SK-N-SH treated with all-trans-retinoic acid at 6 μM for 48 hours (cell line): ENCODE data around the gene PHB1.

Source experiments
- ATAC-seq: fragments of 200-7000 bp; cut with Tn5 transposase; 3 replicates; pipeline ENCODE4 v1.9.1; 2020; ENCODE audit warnings: mild to moderate bottlenecking, moderate library complexity
- ARNTL ChIP-seq: fragments of 450-650 bp; formaldehyde crosslinking; IDR thresholded peaks from 2 replicates; pipeline ENCODE4 v1.5.0; 2020; ENCODE audit warnings: low read depth, mild to moderate bottlenecking, moderate library complexity, borderline replicate concordance
- BACH2 ChIP-seq: fragments of 250-450 bp; sonication (Bioruptor Pico); IDR thresholded peaks from 2 replicates; pipeline ENCODE4 v1.9.0; 2021; ENCODE audit warnings: mild to moderate bottlenecking, borderline replicate concordance
- CSDC2 ChIP-seq: fragments of 250-450 bp; sonication (Bioruptor Pico); IDR thresholded peaks from 2 replicates; pipeline ENCODE4 v1.5.0; 2020; ENCODE audit warnings: mild to moderate bottlenecking, moderate library complexity
- ESRRG ChIP-seq: fragments of 250-450 bp; sonication (Bioruptor Pico); IDR thresholded peaks from 2 replicates; pipeline ENCODE4 v1.6.1; 2021; ENCODE audit warnings: mild to moderate bottlenecking
- ISL1 ChIP-seq: fragments of 250-450 bp; sonication (Bioruptor Pico); IDR thresholded peaks from 2 replicates; pipeline ENCODE4 v2.1.2; 2022; ENCODE audit warnings: mild to moderate bottlenecking, moderate library complexity
- OSR1 ChIP-seq: fragments of 250-450 bp; sonication (Bioruptor Pico); IDR thresholded peaks from 2 replicates; pipeline ENCODE4 v1.8.0; 2022; ENCODE audit warnings: moderate library complexity, mild to moderate bottlenecking, inconsistent platforms
- PPARA ChIP-seq: fragments of 250-450 bp; sonication (Bioruptor Pico); IDR thresholded peaks from 2 replicates; pipeline ENCODE4 v1.5.0; 2020; ENCODE audit warnings: mild to moderate bottlenecking, borderline replicate concordance
- RARB ChIP-seq: fragments of 250-450 bp; sonication (Bioruptor Pico); IDR thresholded peaks from 2 replicates; pipeline ENCODE4 v1.8.0; 2021; ENCODE audit warnings: mild to moderate bottlenecking, moderate library complexity
- SNAI2 ChIP-seq: fragments of 250-450 bp; sonication (Bioruptor Pico); IDR thresholded peaks from 2 replicates; pipeline ENCODE4 v1.5.0; 2020; ENCODE audit warnings: mild to moderate bottlenecking, moderate library complexity
- TCF4 ChIP-seq: fragments of 250-450 bp; sonication (Bioruptor Pico); IDR thresholded peaks from 2 replicates; pipeline ENCODE4 v1.8.0; 2021; ENCODE audit warnings: mild to moderate bottlenecking, moderate library complexity, borderline replicate concordance
- TOX ChIP-seq: fragments of 250-450 bp; sonication (Bioruptor Pico); IDR thresholded peaks from 2 replicates; pipeline ENCODE4 v1.8.0; 2021; ENCODE audit warnings: mild to moderate bottlenecking, moderate library complexity, borderline replicate concordance
- ZC3H10 ChIP-seq: fragments of 250-450 bp; sonication (Bioruptor Pico); IDR thresholded peaks from 2 replicates; pipeline ENCODE4 v1.5.1; 2021; ENCODE audit warnings: mild to moderate bottlenecking, moderate library complexity
- ZFP3 ChIP-seq: fragments of 250-450 bp; sonication (Bioruptor Pico); IDR thresholded peaks from 2 replicates; pipeline ENCODE4 v1.5.0; 2020; ENCODE audit warnings: mild to moderate bottlenecking, moderate library complexity
- ZFP30 ChIP-seq: fragments of 450-650 bp; formaldehyde crosslinking; IDR thresholded peaks from 2 replicates; pipeline ENCODE4 v1.5.0; 2022; ENCODE audit warnings: mild to moderate bottlenecking, moderate library complexity
- ZNF565 ChIP-seq: fragments of 450-650 bp; formaldehyde crosslinking; conservative IDR thresholded peaks from 2 replicates; pipeline ENCODE4 v1.5.0; 2020; ENCODE audit warnings: low read depth, mild to moderate bottlenecking, moderate library complexity
- ZNF70 ChIP-seq: fragments of 450-650 bp; formaldehyde crosslinking; IDR thresholded peaks from 2 replicates; pipeline ENCODE4 v1.5.0; 2020; ENCODE audit warnings: mild to moderate bottlenecking, moderate library complexity
- ZNF8 ChIP-seq: fragments of 450-650 bp; formaldehyde crosslinking; IDR thresholded peaks from 2 replicates; pipeline ENCODE4 v1.5.0; 2020; ENCODE audit warnings: mild to moderate bottlenecking, moderate library complexity
- TF ChIP-seq, protein P1 (sequence below): fragments of 250-450 bp; sonication (Bioruptor Pico); IDR thresholded peaks from 2 replicates; pipeline ENCODE4 v1.8.0; 2020; ENCODE audit warnings: mild to moderate bottlenecking, moderate library complexity, borderline replicate concordance
- TF ChIP-seq, protein P2 (sequence below): fragments of 250-450 bp; sonication (Bioruptor Pico); IDR thresholded peaks from 2 replicates; pipeline ENCODE4 v1.5.1; 2021; ENCODE audit warnings: mild to moderate bottlenecking, moderate library complexity
- TF ChIP-seq, protein P3 (sequence below): fragments of 250-450 bp; sonication (Bioruptor Pico); IDR thresholded peaks from 2 replicates; pipeline ENCODE4 v1.5.0; 2020; ENCODE audit warnings: mild to moderate bottlenecking, moderate library complexity
- TF ChIP-seq, protein P4 (sequence below): fragments of 250-450 bp; sonication (Bioruptor Pico); IDR thresholded peaks from 2 replicates; pipeline ENCODE4 v1.5.1; 2020; ENCODE audit warnings: low read depth, mild to moderate bottlenecking, moderate library complexity
- TF ChIP-seq, protein P5 (sequence below): fragments of 250-450 bp; sonication (Bioruptor Pico); IDR thresholded peaks from 2 replicates; pipeline ENCODE4 v1.8.0; 2021; ENCODE audit warnings: low read depth, mild to moderate bottlenecking, moderate library complexity, borderline replicate concordance

Gene PHB1

DNA sequence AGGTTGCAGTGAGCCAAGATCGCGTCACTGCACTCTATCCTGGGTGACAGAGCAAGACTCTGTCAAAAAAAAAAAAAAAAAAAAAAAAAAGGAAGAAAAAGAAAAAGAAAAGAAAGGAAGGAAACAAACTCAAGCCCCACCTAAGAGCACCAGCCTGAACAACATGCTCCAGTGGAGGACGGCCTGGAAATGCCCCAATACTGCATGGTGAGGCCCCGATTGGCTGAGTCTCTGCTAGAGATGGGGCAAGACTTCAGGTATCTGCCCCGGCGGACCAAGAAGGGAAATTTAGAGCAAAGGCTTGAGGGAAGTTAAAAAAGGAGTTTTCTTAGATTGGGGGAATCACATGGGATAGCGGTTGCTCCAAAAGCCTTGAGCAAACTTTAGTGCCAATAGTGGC lies 42.3 kb downstream of the PHB1 start:
- no peak; the same call in 2 of the 3 replicates for ATAC-seq
- TF ChIP-seq ZFP30 (no peak), ARNTL (CRISPR knock-in tag) (no peak), ESRRG (CRISPR knock-in tag) (no peak), CSDC2 (no peak), SNAI2 (no peak), TOX (CRISPR knock-in tag) (no peak), ISL1 (no peak), ZC3H10 (CRISPR knock-in tag) (no peak), ZNF565 (CRISPR knock-in tag) (no peak), ZNF70 (no peak), PPARA (CRISPR knock-in tag) (no peak), TCF4 (CRISPR knock-in tag) (no peak), BACH2 (CRISPR knock-in tag) (no peak), ZNF8 (no peak), RARB (CRISPR knock-in tag) (no peak), OSR1 (no peak)
- TF ChIP-seq, protein P1, sequence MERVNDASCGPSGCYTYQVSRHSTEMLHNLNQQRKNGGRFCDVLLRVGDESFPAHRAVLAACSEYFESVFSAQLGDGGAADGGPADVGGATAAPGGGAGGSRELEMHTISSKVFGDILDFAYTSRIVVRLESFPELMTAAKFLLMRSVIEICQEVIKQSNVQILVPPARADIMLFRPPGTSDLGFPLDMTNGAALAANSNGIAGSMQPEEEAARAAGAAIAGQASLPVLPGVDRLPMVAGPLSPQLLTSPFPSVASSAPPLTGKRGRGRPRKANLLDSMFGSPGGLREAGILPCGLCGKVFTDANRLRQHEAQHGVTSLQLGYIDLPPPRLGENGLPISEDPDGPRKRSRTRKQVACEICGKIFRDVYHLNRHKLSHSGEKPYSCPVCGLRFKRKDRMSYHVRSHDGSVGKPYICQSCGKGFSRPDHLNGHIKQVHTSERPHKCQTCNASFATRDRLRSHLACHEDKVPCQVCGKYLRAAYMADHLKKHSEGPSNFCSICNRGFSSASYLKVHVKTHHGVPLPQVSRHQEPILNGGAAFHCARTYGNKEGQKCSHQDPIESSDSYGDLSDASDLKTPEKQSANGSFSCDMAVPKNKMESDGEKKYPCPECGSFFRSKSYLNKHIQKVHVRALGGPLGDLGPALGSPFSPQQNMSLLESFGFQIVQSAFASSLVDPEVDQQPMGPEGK, result no peak
- TF ChIP-seq, protein P2, sequence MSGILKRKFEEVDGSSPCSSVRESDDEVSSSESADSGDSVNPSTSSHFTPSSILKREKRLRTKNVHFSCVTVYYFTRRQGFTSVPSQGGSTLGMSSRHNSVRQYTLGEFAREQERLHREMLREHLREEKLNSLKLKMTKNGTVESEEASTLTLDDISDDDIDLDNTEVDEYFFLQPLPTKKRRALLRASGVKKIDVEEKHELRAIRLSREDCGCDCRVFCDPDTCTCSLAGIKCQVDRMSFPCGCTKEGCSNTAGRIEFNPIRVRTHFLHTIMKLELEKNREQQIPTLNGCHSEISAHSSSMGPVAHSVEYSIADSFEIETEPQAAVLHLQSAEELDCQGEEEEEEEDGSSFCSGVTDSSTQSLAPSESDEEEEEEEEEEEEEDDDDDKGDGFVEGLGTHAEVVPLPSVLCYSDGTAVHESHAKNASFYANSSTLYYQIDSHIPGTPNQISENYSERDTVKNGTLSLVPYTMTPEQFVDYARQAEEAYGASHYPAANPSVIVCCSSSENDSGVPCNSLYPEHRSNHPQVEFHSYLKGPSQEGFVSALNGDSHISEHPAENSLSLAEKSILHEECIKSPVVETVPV (CRISPR knock-in tag), result no peak
- TF ChIP-seq, protein P3, sequence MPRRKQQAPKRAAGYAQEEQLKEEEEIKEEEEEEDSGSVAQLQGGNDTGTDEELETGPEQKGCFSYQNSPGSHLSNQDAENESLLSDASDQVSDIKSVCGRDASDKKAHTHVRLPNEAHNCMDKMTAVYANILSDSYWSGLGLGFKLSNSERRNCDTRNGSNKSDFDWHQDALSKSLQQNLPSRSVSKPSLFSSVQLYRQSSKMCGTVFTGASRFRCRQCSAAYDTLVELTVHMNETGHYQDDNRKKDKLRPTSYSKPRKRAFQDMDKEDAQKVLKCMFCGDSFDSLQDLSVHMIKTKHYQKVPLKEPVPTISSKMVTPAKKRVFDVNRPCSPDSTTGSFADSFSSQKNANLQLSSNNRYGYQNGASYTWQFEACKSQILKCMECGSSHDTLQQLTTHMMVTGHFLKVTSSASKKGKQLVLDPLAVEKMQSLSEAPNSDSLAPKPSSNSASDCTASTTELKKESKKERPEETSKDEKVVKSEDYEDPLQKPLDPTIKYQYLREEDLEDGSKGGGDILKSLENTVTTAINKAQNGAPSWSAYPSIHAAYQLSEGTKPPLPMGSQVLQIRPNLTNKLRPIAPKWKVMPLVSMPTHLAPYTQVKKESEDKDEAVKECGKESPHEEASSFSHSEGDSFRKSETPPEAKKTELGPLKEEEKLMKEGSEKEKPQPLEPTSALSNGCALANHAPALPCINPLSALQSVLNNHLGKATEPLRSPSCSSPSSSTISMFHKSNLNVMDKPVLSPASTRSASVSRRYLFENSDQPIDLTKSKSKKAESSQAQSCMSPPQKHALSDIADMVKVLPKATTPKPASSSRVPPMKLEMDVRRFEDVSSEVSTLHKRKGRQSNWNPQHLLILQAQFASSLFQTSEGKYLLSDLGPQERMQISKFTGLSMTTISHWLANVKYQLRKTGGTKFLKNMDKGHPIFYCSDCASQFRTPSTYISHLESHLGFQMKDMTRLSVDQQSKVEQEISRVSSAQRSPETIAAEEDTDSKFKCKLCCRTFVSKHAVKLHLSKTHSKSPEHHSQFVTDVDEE (CRISPR knock-in tag), result no peak
- TF ChIP-seq, protein P4, sequence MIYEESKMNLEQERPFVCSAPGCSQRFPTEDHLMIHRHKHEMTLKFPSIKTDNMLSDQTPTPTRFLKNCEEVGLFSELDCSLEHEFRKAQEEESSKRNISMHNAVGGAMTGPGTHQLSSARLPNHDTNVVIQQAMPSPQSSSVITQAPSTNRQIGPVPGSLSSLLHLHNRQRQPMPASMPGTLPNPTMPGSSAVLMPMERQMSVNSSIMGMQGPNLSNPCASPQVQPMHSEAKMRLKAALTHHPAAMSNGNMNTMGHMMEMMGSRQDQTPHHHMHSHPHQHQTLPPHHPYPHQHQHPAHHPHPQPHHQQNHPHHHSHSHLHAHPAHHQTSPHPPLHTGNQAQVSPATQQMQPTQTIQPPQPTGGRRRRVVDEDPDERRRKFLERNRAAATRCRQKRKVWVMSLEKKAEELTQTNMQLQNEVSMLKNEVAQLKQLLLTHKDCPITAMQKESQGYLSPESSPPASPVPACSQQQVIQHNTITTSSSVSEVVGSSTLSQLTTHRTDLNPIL, result no peak

DNA sequence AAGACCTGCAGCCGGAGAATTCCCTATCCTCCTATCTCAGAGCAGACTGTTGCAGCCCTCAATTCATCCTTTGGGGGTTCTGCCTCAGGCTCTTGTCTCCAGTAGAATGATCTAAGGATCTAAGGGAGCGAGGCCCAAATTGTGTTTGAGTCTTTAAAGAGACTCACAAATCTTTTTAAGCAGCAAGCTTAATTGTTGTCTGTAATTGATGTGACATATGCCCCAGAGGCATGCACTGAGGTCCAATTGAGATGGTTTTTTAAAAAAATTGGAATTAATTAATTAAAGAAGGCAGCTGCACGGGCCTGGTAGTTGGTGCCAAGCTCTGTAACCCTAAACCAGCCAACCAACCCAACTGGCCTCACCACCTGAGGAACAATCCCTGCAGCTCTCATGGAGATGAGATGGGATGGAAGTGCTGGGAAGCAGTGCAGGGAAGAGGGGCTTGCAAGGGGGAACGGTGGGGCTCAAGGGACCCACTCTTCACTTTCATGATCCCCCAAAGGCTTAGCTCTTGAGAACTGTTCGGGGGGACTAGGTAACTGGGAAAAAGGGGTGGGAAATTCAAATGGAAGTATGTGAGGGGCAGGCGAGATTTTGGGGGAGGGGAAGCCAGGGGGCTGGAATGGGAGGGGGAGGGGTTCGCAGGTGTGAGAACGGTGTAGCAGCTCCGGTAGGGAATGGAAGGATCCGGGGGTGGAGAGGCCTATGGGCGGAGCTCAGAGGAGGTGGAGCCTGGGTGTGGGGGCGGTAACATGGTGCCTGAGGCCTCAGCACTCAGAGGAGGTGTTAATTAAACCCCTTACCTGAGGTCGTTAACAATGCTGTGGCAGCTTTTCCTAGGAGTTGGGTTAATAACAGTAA lies 43.5 kb downstream of the PHB1 start:
- ATAC-seq, result peak; percentile 41; the same call in 2 of the 3 replicates
- no peak for TF ChIP-seq ZFP3 (CRISPR knock-in tag)
- TF ChIP-seq, protein P4, result no peak
- no peak for TF ChIP-seq ZFP30
- TF ChIP-seq, protein P1, result no peak
- TF ChIP-seq, protein P3 (CRISPR knock-in tag), result no peak
- TF ChIP-seq, protein P5, sequence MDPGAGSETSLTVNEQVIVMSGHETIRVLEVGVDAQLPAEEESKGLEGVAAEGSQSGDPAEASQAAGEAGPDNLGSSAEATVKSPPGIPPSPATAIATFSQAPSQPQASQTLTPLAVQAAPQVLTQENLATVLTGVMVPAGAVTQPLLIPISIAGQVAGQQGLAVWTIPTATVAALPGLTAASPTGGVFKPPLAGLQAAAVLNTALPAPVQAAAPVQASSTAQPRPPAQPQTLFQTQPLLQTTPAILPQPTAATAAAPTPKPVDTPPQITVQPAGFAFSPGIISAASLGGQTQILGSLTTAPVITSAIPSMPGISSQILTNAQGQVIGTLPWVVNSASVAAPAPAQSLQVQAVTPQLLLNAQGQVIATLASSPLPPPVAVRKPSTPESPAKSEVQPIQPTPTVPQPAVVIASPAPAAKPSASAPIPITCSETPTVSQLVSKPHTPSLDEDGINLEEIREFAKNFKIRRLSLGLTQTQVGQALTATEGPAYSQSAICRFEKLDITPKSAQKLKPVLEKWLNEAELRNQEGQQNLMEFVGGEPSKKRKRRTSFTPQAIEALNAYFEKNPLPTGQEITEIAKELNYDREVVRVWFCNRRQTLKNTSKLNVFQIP (CRISPR knock-in tag), result no peak
- TF ChIP-seq, protein P2 (CRISPR knock-in tag), result no peak
